HAP-1 (cell line): ENCODE measurements around the gene DNAH11.
"Not testable (repeated sequence)": the region's sequence is repeated elsewhere in the genome, so short reads cannot be mapped to it uniquely, and the experiment has no call there.

ENCODE experiments used
- DNase-seq, 2 experiments: peaks; one replicate each; pipeline ENCODE4 v3.0.0-alpha.2; 2016 to 2020; ENCODE audit warnings: low spot score in 2 of 2
- H3K27me3 ChIP-seq: fragments of 250-450 bp; sonication (Bioruptor Pico); 2 replicates; pipeline ENCODE4 v1.5.1; 2020; ENCODE audit warnings: low read depth, mild to moderate bottlenecking, moderate library complexity
- H3K36me3 ChIP-seq: fragments of 250-450 bp; sonication (Bioruptor Pico); replicated peaks from 2 replicates; pipeline ENCODE4 v1.5.1; 2020; ENCODE audit warnings: mild to moderate bottlenecking
- H3K4me1 ChIP-seq: fragments of 250-450 bp; sonication (Bioruptor Pico); 2 replicates; pipeline ENCODE4 v1.5.1; 2020; ENCODE audit warnings: mild to moderate bottlenecking
- H3K4me3 ChIP-seq: fragments of 250-450 bp; sonication (Bioruptor Pico); 2 replicates; pipeline ENCODE4 v1.5.1; 2020; ENCODE audit warnings: mild to moderate bottlenecking, moderate library complexity
- H3K9me3 ChIP-seq: fragments of 250-450 bp; sonication (Bioruptor Pico); 2 replicates; pipeline ENCODE4 v1.5.1; 2020; ENCODE audit warnings: mild to moderate bottlenecking, moderate library complexity
- in situ Hi-C: fragments of 300-500 bp; cut with MboI; formaldehyde crosslinking; loops from 3 replicates; pipeline ENCODE4 v1.14.3; 2020; ENCODE audit warnings: low sequenced_read_pairs, inconsistent platforms, mixed read lengths

The DNAH11 gene

GRCh38 chr7:21656796-21657195 is 114.0 kb downstream of the DNAH11 start:
- DNase-seq: no peak
- H3K4me1 ChIP-seq: no peaks in the 10 kb centered on the region
- no peaks in the 10 kb centered on the region for H3K36me3 ChIP-seq
- no peaks in the 10 kb centered on the region for H3K27me3 ChIP-seq
- in situ Hi-C loops: no loop called here
- H3K4me3 ChIP-seq: no peak overlapping the region
- 0 out of 2 replicates have a peak, but pooled peaks cover 2% of the 10 kb centered on the region for H3K9me3 ChIP-seq

DNA sequence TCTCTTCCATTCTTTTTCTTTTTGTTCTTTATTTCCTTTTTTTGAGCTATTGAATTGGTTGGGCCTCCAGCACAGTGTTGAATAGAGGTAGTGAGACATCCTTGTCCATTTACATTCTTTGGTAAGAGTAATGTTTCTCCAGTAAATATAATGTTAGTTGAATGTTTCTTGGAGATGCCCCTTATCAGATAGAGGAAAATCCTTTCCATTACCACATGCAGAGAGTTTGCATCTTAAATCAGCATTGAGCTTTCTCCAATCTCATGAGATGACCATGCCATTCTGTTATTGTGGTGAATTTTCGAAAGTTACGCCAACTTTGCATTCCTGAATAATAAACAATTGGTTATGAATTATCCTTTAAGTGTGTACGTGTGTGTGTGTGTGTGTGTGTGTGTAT is 127.7 kb downstream of the DNAH11 start:
- Histone ChIP-seq H3K4me3 (no peak overlapping the region), H3K9me3 (no peaks in the 10 kb centered on the region), H3K4me1 (no peaks in the 10 kb centered on the region), H3K36me3 (no peaks in the 10 kb centered on the region), H3K27me3 (no peaks in the 10 kb centered on the region)
- in situ Hi-C loops: no loop called here
- DNase-seq: no peak

- H3K36me3 ChIP-seq: no peaks in the 10 kb centered on the region
- no peak for DNase-seq
- no peaks in the 10 kb centered on the region for H3K27me3 ChIP-seq
- no peak overlapping the region for H3K4me3 ChIP-seq
- H3K9me3 ChIP-seq: no peaks in the 10 kb centered on the region
- in situ Hi-C loops: no loop called here
- no peaks in the 10 kb centered on the region for H3K4me1 ChIP-seq
Observed at GRCh38 chr7:21671859-21672258, 129.0 kb downstream of the DNAH11 start.

DNA sequence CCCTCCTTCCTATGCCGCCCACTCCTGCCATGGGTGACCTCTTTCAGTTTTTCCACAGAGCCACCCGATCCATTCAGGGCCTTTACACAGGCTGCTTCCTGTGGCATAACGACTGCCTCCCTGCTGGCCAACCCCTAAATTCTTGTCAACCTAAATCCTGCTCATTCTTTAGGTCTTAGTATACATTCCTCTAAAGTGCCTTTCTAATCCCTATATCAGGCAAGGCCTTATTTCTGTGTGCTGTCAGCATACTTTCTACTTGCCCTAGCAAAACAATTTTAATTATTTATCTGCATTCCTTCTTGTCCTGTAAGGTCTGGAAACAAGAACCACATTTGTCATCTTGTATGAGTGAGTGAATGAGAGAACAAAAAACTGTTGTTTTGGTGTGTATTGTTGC is 132.4 kb downstream of the DNAH11 start:
- DNase-seq: no peak
- H3K9me3 ChIP-seq: peaks cover 4% of the 10 kb centered on the region; the same call in 1 of the 2 replicates
- H3K36me3 ChIP-seq: no peaks in the 10 kb centered on the region
- no peak overlapping the region for H3K4me3 ChIP-seq
- H3K4me1 ChIP-seq: no peaks in the 10 kb centered on the region
- in situ Hi-C loops: no loop called here
- no peaks in the 10 kb centered on the region for H3K27me3 ChIP-seq

DNA sequence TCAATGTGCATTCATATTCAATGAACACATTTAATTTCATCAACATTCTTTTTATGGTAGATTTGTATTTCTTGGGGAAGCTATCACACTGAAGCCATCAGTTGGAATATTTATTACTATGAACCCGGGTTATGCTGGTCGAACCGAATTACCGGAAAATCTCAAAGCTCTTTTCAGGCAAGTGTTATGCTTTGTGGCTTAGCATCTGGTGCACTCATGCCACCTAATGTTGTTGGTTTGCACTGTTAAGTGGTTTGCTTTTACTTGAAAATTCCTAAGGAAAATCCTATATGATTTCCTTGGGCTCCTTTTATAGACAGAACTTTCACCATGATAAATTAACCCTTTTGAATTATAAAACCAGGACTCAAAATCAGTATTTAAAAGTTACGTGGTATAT is 147.9 kb downstream of the DNAH11 start:
- Histone ChIP-seq H3K4me3 (no peak overlapping the region), H3K4me1 (peaks cover 28% of the 10 kb centered on the region), H3K36me3 (no peaks in the 10 kb centered on the region), H3K27me3 (no peaks in the 10 kb centered on the region), H3K9me3 (no peaks in the 10 kb centered on the region)
- peak in 1 of 2 experiments; percentile 22 for DNase-seq
- in situ Hi-C loops: no loop called here

GRCh38 chr7:21691146-21691545 is 148.3 kb downstream of the DNAH11 start:
- H3K36me3 ChIP-seq: not testable (repeated sequence)

DNA sequence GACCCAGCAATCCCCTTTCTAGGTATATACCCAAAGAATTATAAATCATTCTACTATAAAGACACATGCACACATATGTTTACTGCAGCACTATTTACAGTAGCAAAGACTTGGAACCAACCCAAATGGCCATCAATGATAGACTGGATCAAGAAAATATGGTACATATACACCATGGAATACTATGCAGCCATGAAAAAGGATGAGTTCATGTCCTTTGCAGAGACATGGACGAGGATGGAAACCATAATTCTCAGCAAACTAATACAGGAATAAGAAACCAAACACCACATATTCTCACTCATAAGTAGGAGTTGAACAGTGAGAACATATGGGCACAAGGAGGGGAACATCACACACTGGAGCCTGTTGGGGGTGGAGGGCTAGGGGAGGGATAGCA is 157.7 kb downstream of the DNAH11 start:
- H3K4me3 ChIP-seq, H3K4me1 ChIP-seq, DNase-seq, H3K36me3 ChIP-seq, in situ Hi-C loops, H3K9me3 ChIP-seq, H3K27me3 ChIP-seq: not testable (repeated sequence)

More at GRCh38 chr7:21691146-21691545, 148.3 kb downstream of the DNAH11 start:
- H3K4me1 ChIP-seq: peaks cover 28% of the 10 kb centered on the region
- in situ Hi-C loops, H3K9me3 ChIP-seq, H3K27me3 ChIP-seq, DNase-seq, H3K4me3 ChIP-seq: not testable (repeated sequence)

GRCh38 chr7:21702303-21702702 is 159.5 kb downstream of the DNAH11 start:
- Histone ChIP-seq H3K36me3 (no peaks in the 10 kb centered on the region), H3K4me3 (no peak overlapping the region), H3K27me3 (no peaks in the 10 kb centered on the region), H3K4me1 (no peaks in the 10 kb centered on the region), H3K9me3 (no peaks in the 10 kb centered on the region)
- DNase-seq: no peak
- in situ Hi-C loops: no loop called here

DNA sequence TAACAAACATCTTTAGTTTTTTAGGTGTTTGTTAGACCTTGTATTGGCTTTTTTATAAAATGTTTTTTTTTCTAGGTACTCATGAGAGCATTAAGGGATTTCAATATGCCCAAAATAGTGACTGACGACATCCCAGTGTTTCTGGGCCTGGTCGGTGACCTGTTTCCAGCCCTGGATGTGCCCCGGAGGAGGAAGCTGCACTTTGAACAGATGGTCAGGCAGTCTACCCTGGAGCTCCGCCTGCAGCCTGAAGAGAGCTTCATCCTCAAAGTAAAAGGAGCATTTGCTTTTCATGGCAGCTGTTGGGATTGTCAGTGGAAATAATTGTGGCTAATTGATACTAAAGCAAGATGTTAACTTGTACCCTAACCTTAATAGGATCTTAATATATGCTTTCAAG is 161.5 kb downstream of the DNAH11 start:
- no peak for DNase-seq
- H3K4me3 ChIP-seq: no peak overlapping the region
- in situ Hi-C loops: no loop called here
- no peaks in the 10 kb centered on the region for H3K4me1 ChIP-seq
- H3K27me3 ChIP-seq: no peaks in the 10 kb centered on the region
- H3K9me3 ChIP-seq: no peaks in the 10 kb centered on the region
- no peaks in the 10 kb centered on the region for H3K36me3 ChIP-seq

DNA sequence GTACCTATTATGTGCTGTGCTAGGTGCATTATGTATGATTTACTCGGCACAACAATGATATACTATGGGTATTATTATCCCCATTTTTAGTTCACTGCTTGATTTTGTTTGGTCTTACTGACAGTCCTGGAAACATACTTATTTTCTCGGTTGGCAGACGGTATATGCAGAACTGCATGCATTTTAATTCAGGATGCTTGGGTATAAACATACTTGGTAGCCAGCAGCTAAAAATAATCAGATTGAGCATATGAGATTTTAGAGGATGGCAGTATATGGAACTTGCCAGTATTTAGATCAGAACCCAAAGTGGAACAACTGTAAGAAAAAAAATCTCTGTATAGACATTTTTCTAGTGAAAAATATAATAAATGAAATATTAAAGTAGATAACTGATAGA is 163.3 kb downstream of the DNAH11 start:
- no peak for DNase-seq
- in situ Hi-C loops: no loop called here
- H3K27me3 ChIP-seq: no peaks in the 10 kb centered on the region
- H3K36me3 ChIP-seq: no peaks in the 10 kb centered on the region
- H3K4me1 ChIP-seq: no peaks in the 10 kb centered on the region
- no peak overlapping the region for H3K4me3 ChIP-seq
- no peaks in the 10 kb centered on the region for H3K9me3 ChIP-seq

DNA sequence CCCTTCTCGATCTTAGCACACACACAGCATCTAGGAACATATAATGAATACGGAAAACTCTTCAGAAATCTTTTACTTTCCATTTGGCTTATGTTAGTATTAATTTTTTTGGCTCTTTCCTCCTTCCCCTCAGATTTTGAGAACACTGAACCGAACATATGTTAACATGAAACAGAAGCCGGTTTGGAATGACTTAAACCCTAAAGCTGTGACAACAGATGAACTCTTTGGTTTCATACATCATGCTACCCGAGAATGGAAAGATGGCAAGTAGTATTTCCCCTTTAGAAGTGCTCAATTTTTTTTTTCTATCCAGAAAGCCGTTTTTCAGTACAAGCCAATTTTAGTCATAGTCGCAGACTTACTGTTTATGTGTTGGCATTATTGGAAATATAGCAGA is 164.7 kb downstream of the DNAH11 start:
- Histone ChIP-seq H3K27me3 (no peaks in the 10 kb centered on the region), H3K36me3 (no peaks in the 10 kb centered on the region), H3K9me3 (no peaks in the 10 kb centered on the region), H3K4me1 (no peaks in the 10 kb centered on the region), H3K4me3 (no peak overlapping the region)
- no peak for DNase-seq
- in situ Hi-C loops: no loop called here

- H3K4me1 ChIP-seq: no peaks in the 10 kb centered on the region
- H3K4me3 ChIP-seq: no peak overlapping the region
- no peaks in the 10 kb centered on the region for H3K9me3 ChIP-seq
- no peaks in the 10 kb centered on the region for H3K27me3 ChIP-seq
- H3K36me3 ChIP-seq: no peaks in the 10 kb centered on the region
- no peak for DNase-seq
- in situ Hi-C loops: no loop called here
Observed at GRCh38 chr7:21708096-21708495, 165.3 kb downstream of the DNAH11 start.

- in situ Hi-C loops: no loop called here
- no peaks in the 10 kb centered on the region for H3K36me3 ChIP-seq
- no peaks in the 10 kb centered on the region for H3K4me1 ChIP-seq
- H3K27me3 ChIP-seq: no peaks in the 10 kb centered on the region
- H3K9me3 ChIP-seq: no peaks in the 10 kb centered on the region
- DNase-seq: no peak
- H3K4me3 ChIP-seq: no peak overlapping the region
Observed at GRCh38 chr7:21717323-21717722, 174.5 kb downstream of the DNAH11 start.

DNA sequence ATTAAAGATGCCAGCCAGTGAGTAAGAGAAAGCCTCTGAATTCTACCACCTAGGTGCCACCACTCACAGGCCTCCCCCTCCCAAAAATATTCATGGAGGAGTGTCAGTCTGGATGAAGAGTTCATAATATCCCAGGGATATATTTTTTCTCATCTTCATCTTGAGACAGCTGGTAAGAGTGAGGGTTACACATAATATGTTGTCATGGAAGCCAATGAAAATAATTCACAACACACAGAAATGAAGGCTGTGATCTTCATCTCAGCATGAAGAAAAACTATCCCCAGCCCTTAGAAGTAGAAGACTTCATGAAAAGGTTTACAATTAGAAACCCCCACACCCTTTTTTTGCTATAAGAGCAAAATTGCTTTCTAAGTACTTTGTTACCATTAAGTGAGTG is 175.6 kb downstream of the DNAH11 start:
- Histone ChIP-seq H3K4me1 (no peaks in the 10 kb centered on the region), H3K4me3 (no peak overlapping the region), H3K9me3 (no peaks in the 10 kb centered on the region), H3K27me3 (no peaks in the 10 kb centered on the region), H3K36me3 (no peaks in the 10 kb centered on the region)
- no peak for DNase-seq
- in situ Hi-C loops: no loop called here

DNA sequence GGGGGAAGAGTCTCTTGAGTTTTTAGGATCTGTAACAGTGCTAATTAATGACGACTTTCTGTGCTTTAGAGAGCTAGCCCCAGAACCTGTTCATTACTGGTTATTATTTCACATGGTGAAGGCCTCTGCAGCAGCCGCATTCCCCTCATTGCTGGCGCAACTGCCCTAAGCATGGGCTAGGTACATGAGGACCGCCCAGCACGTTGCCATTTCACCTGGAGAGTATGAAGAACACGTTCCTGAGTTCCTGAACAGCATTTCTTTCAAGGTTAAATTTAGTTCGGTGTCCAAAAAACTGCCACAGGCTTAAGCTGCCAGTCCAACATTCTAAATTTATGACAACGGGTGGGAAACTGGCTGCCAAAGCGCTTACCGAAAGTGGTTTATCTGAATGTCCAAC is 177.0 kb downstream of the DNAH11 start:
- Histone ChIP-seq H3K4me1 (no peaks in the 10 kb centered on the region), H3K4me3 (no peak overlapping the region), H3K27me3 (no peaks in the 10 kb centered on the region), H3K9me3 (no peaks in the 10 kb centered on the region), H3K36me3 (no peaks in the 10 kb centered on the region)
- DNase-seq: no peak
- in situ Hi-C loops: no loop called here
